ENCODE measurements around the gene NTN1. TPM values are rescaled to one million over a fixed set of nuclear protein-coding genes. Genes with fewer than 3 reads are reported as not detected.
"Not testable (repeated sequence)": the region's sequence is repeated elsewhere in the genome, so short reads cannot be mapped to it uniquely, and the experiment has no call there.

NTN1 gene
- total RNA-seq, 1 donor from 2014 or later: 29.6 TPM

DNA sequence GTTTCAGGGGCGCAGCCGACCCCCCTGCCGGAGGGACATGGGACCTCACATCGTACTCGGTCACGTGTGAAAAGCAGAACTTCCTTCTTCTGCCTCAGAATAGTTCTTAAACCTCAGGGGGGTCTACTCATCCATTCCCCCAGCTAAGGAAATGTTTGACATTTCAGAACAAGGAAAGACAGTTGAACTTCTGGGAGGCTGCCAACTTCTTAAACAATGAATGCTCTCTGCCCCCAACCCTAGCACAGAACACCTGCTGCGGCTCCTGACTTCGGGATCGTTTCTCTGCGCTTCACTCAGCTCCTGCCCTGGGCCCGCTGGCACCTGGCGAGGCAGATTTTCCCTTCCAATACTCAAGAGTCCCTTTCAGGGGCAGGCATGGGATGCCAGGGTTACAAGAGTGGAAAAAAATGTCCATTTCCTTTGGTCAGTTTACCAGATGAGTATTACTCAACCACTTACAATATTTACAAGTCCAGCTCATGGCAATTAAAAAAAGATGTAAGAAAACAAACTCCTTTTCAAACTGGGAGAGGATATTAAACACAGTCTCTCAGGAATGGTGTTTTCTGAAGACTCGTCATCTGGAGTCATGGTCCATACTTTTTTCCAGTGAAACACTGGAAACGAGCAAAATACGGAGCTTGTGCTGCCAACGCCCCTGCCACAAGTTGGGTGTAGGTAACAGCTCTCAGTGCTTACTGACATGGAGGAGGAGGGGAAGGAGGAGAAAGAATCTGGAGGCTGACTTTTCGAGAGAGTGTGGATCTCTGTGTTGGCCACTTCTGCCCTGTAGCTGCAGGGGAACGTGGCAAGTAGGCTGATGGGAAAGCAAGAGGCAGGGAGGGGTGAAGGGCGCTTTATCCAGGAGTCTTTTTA is 235.7 kb downstream of the NTN1 start:
- H3K4me3 ChIP-seq: no peak overlapping the region
- intact Hi-C loops (cut with DNase I): no loop called here
- no peaks in the 10 kb centered on the region for H3K4me1 ChIP-seq
- TF ChIP-seq, protein P1, sequence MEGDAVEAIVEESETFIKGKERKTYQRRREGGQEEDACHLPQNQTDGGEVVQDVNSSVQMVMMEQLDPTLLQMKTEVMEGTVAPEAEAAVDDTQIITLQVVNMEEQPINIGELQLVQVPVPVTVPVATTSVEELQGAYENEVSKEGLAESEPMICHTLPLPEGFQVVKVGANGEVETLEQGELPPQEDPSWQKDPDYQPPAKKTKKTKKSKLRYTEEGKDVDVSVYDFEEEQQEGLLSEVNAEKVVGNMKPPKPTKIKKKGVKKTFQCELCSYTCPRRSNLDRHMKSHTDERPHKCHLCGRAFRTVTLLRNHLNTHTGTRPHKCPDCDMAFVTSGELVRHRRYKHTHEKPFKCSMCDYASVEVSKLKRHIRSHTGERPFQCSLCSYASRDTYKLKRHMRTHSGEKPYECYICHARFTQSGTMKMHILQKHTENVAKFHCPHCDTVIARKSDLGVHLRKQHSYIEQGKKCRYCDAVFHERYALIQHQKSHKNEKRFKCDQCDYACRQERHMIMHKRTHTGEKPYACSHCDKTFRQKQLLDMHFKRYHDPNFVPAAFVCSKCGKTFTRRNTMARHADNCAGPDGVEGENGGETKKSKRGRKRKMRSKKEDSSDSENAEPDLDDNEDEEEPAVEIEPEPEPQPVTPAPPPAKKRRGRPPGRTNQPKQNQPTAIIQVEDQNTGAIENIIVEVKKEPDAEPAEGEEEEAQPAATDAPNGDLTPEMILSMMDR (IDR thresholded peaks at IDR 0.05): no peak
- no peak for DNase-seq (ENCODE audit: low spot score in 2 of 2)
- H3K27ac ChIP-seq: no peak overlapping the region
- no peaks in the 10 kb centered on the region for H3K36me3 ChIP-seq
- H3K9me3 ChIP-seq: no peaks in the 10 kb centered on the region
- no peaks in the 10 kb centered on the region for H3K27me3 ChIP-seq

DNA sequence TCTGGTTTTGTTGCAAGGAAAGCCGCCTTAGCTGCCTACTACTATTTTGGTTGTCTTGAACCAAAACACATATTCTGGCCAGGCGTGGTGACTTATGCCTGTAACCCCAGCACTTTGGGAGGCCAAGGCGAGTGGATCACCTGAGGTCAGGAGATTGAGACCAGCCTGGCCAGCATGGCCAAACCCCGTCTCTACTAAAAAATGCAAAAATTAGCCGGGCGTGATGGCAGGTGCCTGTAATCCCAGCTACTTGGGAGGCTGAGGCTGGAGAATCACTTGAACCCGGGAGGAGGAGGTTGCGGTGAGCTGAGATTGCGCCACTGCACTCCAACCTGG is 236.3 kb downstream of the NTN1 start:
- H3K4me1 ChIP-seq; intact Hi-C loops (cut with DNase I); H3K27ac ChIP-seq; H3K27me3 ChIP-seq; H3K36me3 ChIP-seq; H3K9me3 ChIP-seq; H3K4me3 ChIP-seq; DNase-seq (ENCODE audit: low spot score in 2 of 2): not testable (repeated sequence)

DNA sequence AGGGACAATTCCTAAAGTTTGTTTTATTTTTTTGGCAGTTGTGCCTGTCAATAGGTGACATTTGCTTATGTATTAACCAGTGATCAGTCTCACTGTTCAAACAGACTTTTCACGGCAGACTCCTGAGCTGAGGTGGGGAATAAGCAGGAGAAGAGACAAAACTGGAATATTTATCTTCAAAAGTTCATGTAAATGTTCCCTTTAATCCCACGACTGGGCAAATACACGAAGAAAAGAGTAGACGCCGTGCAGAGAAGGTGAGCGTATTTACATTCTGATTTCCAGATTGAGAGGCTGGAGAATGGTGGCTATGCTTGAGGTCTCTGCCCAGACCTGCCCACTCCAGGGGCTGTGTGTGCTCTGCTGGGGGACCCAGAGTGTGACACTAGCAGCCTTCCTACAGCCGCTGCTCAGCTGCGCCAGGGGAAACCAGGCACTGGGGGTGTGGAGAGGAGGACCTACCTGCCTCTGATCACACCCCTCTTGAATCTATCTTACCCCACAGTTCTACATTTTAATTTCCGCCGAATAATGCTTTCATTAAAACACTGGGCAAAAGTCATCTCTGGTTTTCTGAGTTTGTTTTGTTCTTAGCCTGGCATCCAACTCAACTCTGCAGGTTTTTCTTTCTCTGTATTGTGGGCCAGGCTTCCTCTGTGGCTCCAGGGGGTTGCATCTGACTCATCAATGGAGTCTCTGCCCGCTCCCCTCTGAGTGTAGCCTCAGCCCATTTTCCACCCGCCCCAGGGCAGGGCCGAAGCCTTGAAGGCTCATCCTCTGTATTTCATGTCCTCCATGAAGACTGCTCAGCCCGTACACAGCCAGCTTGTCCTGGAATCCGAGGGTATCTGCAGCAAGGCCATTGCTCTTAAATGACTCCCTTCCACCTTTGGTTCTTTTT is 237.1 kb downstream of the NTN1 start:
- Histone ChIP-seq H3K27me3 (no peaks in the 10 kb centered on the region), H3K4me3 (no peak overlapping the region), H3K9me3 (no peaks in the 10 kb centered on the region), H3K4me1 (no peaks in the 10 kb centered on the region), H3K36me3 (no peaks in the 10 kb centered on the region), H3K27ac (no peak overlapping the region)
- no peak for DNase-seq (ENCODE audit: low spot score in 2 of 2)
- TF ChIP-seq, protein P1 (IDR thresholded peaks at IDR 0.05): no peak
- intact Hi-C loops (cut with DNase I): no loop called here

DNA sequence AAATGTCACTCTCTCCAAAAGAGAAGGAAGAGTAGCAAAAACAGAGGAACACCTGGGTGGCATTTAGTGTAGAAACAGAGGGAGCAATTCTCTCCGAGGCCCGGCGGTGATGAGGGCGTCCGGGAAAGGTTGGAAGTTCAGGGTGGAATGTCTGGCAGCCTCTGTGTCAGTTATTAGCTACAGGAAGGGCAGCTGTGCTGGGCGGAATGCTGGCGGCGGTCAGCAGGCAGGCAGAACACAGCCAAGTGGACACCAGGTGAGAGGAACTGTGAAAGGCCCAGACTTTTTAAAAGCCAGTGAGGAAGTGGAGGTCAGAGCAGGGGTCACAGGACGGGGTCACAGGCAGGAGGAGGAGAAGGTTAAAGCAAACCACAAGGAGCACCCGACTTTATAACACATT is 238.1 kb downstream of the NTN1 start:
- intact Hi-C loops (cut with DNase I): no loop called here
- no peak for DNase-seq (ENCODE audit: low spot score in 2 of 2)
- no peaks in the 10 kb centered on the region for H3K4me1 ChIP-seq
- TF ChIP-seq, protein P1 (IDR thresholded peaks at IDR 0.05): no peak
- H3K27ac ChIP-seq: no peak overlapping the region
- H3K36me3 ChIP-seq: no peaks in the 10 kb centered on the region
- peaks cover 0 to 5% of the 10 kb centered on the region in 2 donors for H3K9me3 ChIP-seq
- H3K27me3 ChIP-seq: no peaks in the 10 kb centered on the region
- no peak overlapping the region for H3K4me3 ChIP-seq

DNA sequence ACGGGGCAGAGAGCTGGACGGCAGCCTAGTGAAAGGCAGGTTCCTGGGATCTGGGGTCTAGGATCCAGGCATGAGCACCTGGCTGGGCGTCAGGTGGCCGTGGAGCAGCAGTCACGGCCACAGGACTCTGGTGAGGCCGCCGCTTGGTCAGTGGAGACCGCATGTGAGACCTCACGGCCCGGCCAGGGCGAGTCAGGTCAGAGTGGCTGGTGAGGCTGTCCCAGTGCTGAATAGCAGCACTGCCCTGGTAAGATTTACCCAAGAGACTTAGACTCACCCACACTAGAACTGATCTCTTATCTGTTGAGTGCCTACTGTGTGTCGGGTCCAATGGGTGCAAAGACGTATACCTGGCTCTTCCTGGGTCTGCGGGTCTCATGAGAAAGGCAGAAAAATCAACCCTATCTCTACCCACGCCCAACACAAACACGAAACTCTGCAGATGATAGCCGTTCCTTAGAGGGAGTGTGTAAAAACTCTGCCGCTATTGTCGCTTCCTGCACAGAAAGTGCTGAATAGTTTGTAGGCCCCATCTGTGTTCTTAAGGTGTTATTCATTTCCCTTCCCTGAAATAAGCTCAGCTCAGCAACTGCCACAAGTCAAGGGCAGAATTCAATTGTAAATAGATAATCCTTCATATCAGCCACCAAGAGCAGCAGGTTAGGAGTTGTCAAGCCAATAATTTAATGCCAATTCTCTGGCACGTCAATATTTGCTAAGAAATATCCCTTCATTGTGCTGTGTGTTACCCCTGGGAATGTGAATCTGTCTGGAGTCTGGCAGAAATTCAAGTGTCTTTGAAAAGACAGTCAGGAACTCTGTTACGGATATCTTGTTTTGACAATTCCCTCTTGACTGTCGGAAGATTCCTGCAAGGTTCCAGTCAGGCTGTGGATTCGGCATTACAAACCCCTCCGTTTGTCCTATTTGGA is 240.0 kb downstream of the NTN1 start:
- H3K4me1 ChIP-seq: peaks cover 0 to 2% of the 10 kb centered on the region in 2 donors

More for the DNA sequence above, 240.0 kb downstream of the NTN1 start:
- Histone ChIP-seq H3K36me3 (no peaks in the 10 kb centered on the region), H3K4me3 (no peak overlapping the region), H3K27ac (no peak overlapping the region), H3K27me3 (no peaks in the 10 kb centered on the region), H3K9me3 (peaks cover 0 to 5% of the 10 kb centered on the region in 2 donors)
- no peak for DNase-seq (ENCODE audit: low spot score in 2 of 2)
- TF ChIP-seq, protein P1 (IDR thresholded peaks at IDR 0.05): no peak
- intact Hi-C loops (cut with DNase I): no loop called here

All from ascending aorta (tissue), 2 donors.